ENCODE data around the gene PPM1B.
A peak's percentile ranks its signal among the peaks of the same experiment; 100 is the strongest.
"Not testable (repeated sequence)": the region's sequence is repeated elsewhere in the genome, so short reads cannot be mapped to it uniquely, and the experiment has no call there.

PPM1B gene

DNA sequence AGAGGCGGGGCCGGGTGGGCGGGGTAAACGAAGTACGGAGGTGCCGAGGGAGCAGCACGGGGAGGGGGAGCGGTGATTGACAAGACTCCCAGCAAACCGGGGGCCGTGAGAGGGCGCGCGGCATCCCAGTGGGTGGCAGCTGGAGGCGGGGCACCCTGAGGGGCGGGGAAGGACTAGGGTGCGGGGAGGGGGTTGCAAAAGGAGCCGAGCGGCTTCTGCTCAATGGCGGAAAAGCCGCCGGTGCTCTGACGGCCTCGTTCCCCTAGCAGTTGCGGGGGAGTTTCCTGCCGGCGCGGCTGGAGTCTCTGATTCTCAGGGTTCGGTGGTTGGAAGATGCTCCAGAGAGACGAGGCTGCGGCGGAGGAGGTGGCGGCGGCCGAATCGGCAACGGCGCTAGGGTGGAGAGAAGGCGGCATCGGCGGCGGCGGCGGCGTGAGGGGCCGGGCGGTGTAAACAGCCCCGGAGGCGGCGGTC, at the start of gene PPM1B:
TSS of gene PPM1B (plus strand) at position 195 of the 474 bp plus-strand sequence. CDS start 32,325 bp downstream, outside the sequence.
- DNase-seq (ENCODE audit: low read depth), result no peak

DNA sequence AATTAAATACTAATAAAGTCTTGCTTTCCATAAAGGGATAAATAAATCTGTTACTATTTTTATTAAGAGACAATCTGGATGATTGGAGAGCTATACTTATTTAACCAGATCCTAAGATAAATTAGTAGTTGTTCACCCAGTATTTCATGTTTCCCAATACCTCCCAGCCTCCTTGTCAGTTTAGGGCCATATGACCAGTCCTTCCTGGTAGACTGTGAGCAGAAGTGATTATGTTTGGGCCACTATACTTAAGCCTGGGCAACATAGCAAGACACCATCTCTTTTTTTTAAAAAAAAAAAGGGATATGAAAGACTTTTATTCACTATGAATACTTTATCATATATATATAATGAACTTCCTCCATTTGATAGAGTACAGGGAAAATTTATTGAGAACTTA, 48.8 kb upstream of the PPM1B start:
- DNase-seq (ENCODE audit: low read depth), result no peak

DNA sequence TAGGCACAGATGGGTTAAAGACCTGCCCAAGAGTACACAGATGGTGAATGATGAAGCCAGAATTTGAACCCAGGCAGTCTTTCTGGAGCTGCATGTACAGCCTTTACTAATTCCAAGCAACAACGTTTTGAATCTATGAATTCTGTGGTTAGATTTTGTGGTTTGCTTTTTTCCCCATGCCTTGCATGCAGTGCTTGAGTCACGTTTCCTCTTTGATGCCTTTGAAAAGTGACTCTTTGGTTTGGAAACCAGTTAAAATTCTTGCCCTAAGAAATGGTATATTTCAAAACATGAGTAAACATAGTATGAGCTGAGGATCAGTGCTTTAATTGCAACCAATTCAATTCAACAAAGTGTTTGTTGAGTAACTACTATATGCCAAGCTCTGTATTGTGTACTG, 48.2 kb upstream of the PPM1B start:
- DNase-seq (ENCODE audit: low read depth), result peak; percentile 81

- no peak for DNase-seq (ENCODE audit: low read depth)
Observed at GRCh38 chr2:44121899-44122298, 46.8 kb upstream of the PPM1B start.

- no peak for DNase-seq (ENCODE audit: low read depth)
Observed at GRCh38 chr2:44124500-44124899, 44.2 kb upstream of the PPM1B start.

DNA sequence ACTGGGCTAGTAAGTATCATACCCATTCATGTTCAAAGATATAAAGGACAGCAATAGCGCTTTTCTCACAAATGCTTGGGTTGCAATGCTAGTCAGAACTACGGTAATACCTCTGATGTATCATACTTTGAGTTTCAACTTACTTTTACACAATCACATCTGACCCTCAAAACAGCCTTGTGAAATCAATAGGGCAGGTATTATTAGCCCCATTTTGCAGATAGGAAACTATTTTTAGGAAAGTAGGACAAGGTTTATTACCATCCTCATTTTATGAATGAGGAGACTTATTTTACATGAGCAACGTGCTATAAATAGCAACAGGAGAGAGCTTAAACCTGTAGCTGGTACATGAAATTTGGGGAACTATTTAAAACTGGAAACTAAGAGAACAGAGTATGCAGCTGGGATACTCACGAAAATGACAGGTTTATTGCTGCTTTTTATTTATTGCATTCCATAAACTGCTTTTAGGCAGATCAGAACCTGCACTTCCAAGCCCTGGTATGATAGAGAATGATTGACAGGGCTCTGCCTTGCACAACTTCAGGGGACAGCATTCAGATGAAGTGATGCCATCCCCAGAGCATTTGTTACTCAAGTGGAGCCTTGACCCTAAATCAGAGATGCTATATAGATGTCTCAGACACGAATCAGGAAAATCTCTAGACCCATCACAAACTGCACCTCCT, 42.4 kb upstream of the PPM1B start:
- DNase-seq (ENCODE audit: low read depth), result no peak

DNA sequence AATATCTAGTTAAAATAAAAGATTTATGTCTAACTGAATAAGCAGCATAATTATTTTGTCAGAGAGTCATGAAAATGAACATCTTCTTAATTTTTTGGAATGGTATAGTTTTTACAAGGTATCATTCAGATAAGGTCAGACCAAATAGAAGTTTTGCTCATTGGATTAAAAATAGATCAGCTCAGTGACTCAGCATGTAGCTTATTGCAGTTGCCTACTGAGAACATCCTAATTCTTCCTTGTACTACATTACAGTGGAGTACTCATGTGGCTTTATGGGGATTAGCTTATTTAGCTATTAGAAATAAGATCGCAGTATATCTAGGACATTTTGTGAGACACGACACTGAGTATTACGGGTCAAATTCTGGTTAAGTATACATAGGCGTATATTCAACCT, 38.2 kb upstream of the PPM1B start:
- DNase-seq (ENCODE audit: low read depth), result no peak

DNA sequence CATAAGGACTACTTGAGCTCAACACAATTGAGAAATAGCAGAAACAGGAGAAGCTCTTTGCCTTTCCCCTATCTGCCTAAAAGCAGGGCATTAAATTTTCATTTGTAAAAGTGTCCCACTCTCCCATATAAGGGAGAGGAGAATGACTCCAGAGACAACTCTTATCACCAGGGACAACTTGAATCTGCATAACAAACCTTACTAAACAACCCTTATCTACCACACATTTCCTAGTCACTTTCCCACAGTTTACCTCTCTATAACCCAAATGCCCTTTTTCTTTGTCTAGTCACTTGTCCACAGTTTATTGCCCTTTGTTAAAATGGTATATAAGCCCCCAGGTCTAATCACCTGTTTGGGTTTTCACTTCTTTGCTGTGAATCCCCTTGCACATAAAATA, 37.5 kb upstream of the PPM1B start:
- no peak for DNase-seq (ENCODE audit: low read depth)

DNA sequence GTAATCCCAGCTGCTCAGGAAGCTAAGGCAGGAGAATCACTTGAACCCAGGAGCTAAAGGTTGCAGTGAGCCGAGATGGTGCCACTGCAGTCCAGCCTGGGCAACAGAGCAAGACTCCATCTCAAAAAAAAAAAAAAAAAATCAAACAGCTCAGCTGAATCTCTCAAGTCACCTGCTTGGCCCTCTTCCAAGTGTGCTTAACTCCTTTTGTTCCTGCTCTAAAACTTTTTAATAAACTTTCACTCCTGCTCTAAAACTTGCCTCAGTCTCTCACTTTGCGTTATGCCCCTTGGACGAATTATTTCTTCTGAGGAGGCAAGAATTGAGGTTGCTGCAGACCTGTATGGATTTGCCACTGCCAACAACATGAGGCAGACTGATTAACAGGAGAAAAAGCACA, 35.1 kb upstream of the PPM1B start:
- DNase-seq (ENCODE audit: low read depth), result not testable (repeated sequence)

DNA sequence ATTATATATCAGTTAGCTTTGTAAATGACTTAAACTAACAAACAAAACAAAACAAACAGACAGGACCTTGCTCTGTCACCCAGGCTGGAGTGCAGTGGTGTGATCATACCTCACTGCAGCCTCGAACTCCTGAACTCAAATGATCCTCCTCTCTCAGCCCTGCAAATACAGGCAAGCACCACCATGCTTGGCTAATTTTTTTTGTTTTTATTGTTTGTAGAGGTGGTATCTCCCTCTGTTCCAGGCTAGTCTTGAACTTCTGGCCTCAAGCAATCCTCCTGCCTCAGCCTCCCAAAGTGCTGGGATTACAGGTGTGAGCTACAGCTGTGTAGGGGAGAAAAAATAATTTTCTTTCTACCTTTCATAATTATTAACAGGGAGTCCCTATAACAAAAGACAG, 33.8 kb upstream of the PPM1B start:
- DNase-seq (ENCODE audit: low read depth), result no peak

DNA sequence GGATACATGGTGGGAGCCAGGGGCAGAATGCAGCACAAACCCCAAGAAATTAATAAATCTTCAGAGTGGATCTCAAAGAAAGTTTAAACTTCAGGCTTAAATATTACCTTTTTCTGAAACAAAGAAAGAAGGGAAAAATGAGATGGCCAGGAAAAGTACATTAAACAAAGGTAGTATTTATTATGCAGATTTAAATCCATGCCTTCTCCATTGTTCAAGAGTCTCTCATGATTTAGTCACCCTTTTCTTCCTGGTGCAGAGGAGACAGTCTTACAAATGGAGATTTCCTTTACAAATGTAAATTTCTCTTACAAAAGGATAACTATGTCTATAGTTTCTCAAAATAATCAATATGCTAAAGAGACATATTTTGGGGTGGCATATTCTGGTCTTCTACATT, 33.4 kb upstream of the PPM1B start:
- no peak for DNase-seq (ENCODE audit: low read depth)

DNA sequence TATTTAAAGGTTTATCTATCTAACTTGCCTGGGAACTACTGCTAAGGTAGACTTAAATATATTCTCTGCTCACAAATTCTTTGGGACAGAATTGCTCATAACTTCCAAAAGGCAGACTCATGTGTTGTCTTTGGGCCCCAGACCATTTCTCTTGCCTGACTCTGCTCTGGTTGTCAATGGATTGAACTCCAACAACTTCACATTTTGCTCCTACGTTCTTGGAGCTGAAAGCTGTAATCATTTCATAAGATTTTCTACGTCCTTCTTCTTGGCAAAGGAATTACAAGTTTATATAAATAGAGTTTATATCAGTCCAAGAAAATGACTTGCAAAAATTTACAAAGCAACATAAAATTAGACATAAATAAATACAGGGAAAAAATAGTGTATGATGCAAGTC, 32.9 kb upstream of the PPM1B start:
- DNase-seq (ENCODE audit: low read depth), result no peak

DNA sequence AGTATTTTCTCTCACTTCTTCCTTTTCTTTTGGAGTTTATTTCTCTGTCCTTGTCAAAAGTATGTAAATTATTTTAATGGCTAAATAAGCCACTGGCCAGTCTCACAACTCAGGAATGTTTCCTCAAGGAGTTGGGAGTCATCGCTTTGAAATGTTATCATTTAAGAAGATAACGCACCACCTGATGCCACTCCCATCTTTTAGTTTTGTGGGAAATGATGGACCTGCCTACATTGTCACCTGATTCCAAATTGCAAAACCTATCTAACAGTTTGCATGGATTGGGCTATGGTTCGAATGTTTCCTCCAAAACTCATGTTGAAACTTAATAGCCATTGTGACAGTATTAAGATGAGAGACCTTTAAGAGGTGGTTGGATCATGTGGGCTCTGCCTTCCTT, 32.4 kb upstream of the PPM1B start:
- DNase-seq (ENCODE audit: low read depth), result peak; percentile 72

DNA sequence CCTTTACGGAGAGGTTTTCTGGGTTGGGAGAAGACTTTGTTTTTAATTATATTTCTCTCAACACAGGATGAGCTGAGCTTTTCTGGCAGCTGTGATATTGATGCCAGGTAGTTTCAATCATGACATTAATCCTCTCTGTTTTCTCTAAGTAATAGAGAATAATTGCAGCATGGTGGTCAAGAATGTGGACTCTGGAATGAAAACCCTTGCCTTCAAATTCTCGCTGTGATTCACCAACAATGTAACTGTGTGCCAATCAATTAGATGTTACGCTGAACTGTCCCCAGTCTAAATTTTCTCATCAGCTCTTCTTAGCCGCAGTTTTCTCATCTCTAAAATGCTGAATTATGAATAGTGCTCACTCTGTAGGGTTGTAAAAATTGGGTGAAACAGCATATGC, 31.6 kb upstream of the PPM1B start:
- DNase-seq (ENCODE audit: low read depth), result no peak

DNA sequence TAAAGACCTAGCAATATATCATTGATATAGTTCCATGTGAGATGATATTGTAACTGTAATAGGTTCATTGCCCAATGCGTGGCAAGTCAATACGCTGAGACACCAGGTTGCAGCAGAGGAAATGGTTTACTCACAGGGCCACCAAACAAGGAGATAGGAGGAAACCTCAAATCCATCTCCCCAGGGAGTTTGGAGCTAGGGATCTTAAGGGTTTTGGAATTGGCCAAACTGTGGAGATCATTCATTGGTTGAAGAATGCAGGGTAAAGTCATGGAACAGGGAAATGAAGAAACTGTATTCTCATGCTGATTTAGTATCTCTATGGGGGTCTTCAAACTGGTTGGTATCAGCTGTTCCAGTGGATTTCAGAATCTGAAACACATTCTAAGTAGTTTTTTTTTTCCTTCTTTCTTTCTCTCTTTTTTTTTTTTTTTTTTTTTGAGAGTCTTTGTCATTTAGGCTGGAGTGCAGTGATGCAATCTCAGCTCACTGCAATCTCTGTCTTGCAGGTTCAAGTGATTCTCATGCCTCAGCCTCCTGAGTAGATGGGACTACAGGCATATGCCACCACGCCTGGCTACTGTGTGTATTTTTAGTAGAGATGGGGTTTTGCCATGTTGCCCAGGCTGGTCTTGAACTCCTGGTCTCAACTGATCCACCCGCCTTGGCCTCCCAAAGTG, 30.7 kb upstream of the PPM1B start:
- DNase-seq (ENCODE audit: low read depth), result no peak

- no peak for DNase-seq (ENCODE audit: low read depth)
Observed at GRCh38 chr2:44139741-44140140, 28.9 kb upstream of the PPM1B start.

- no peak for DNase-seq (ENCODE audit: low read depth)
Observed at GRCh38 chr2:44142306-44142705, 26.4 kb upstream of the PPM1B start.

- DNase-seq (ENCODE audit: low read depth), result no peak
Observed at GRCh38 chr2:44143701-44144100, 25.0 kb upstream of the PPM1B start.

DNA sequence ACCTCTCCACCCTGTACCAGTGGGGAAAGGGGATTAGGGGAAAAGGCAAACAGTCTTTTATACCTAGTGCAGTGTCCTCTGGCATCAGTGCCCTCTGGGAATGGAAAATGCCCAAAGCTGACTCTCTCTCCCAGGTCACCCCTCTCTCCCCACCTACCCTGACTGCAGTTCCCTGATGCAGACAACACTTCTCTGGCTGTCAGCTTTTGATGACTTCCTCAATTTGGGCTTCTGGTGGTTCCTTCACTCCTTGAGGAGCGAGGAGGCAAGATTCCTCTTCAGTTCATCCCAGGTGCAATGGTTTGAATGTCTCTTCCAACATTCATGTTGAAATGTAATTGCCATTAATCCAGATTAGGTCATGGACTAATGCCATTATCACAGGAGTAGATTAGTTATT, 19.7 kb upstream of the PPM1B start:
- no peak for DNase-seq (ENCODE audit: low read depth)

DNA sequence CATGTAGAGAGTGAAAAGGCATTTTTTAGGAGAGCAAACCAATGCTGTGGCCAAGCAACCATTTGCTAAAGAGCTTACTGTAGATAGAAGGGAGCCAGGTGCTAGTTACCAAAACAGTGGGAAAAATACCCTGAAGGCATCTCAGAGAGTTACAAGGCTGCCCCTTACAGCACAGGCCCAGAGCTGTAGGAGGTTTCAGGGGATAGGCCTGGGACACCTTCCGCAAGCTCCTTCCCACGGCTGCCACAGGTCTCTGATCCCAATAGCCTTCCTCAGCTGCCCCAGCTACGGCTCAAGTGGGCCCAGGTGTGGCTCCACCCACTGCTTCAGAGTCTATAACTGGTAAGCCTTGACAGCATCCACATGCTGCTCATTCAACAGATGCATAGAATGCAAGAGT, 18.2 kb upstream of the PPM1B start:
- no peak for DNase-seq (ENCODE audit: low read depth)

DNA sequence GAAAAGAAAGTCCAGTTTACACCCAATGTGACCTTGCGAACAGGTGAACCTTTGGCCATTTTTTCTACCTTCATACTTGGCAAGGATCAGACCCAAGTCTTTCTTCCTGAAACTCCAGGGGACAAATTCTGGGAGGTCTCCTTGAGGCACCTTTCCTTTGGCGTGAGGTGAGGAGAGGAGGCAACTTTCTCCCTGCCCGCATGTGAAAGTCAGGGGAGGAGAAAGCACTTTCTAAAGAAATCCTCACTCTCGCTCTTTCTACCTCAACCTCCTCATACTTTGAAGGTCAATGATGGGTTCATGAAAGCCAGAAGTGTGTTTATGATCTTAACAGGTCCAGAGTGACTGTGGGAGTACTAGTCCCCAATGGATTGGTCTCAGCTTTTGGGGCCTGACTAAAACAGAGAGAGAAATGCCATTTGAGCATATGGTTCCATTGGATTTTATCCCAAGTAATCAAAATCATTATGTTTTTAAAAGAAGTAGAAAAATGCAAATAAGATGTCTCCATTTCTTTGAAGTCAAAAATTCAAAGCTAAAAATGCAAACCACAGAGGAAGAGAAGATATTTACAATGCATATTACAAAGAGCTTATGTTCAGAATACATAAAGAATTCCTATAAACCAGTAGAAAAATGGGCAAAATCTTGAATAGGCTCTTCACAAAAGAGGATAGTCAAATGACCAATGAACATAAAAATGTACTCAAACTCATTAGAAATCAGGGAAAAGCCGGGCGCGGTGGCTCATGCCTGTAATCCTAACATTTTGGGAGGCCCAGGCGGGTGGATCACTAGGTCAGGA, 15.6 kb upstream of the PPM1B start:
- DNase-seq (ENCODE audit: low read depth), result no peak

DNA sequence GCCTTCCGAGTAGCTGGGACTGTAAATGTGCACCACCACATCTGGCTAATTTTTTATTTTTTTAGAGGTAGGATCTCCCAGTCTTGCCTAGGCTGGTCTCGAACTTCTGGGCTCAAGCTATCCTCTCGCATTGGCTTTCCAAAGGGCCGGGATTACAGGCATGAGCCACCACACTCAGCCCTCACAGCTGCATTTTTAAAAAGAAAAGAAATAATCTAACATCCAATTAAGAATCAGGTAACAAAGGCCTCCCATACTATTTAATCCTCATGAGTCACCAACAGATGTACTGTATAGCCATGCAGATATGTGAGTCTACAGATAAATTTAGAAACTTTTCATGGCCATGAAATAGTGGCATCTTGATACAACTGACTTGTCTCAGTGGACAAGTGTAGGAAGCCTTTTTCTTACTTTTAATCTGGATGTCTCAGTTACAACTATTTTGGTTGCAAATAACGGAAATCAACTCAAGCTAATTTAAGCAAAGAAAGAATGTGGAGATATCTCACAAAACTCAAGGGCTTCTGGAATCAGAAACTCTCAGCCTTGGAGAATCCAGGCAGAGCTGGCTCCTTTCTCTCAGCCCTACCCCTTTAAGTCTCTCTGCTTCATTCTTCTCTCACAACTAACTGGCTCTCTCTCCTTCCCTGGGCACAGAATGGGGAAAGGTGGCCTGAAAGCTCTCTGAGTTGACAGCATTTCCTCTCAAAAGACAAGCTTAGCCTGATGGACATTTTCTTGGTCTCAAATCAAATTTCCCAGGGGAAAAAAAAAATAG, 12.8 kb upstream of the PPM1B start:
- no peak for DNase-seq (ENCODE audit: low read depth)
